SIG-M5 treated with dmso at 0.1 percent for 504 hours (cell line): Measurements from ENCODE around the gene RIPK4.
A peak's percentile ranks its signal among the peaks of the same experiment; 100 is the strongest.
"Not testable (repeated sequence)": the region's sequence is repeated elsewhere in the genome, so short reads cannot be mapped to it uniquely, and the experiment has no call there.

Experiments
- DNase-seq: peaks from one replicate; lab custom pipeline; 2025; ENCODE audit not compliant: unreplicated experiment; lab: John Stamatoyannopoulos, UW

RIPK4 gene

GRCh38 chr21:41740604-41741252, 26.1 kb downstream of the RIPK4 start:
- no peak for DNase-seq

- no peak for DNase-seq
Measured at GRCh38 chr21:41739936-41740335, 26.9 kb downstream of the RIPK4 start.

DNA sequence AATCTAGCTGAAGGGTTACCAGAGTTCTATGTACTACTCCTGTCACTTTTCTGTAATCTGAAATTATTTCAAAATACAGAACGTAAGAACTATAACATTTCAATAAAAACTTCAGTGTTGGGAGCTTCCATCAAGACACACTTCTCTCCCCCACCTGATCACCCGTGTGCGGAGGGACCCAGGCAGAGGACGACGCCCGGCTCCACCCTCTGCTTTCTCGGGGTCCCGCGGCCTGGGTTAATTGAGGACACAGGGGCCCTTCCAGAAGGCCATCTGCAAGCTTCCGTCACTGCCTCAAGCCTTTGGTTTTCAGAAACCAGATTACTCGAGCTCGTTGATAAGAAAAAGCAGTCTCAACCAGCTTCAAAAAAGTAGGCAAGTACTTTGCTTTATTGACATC, 27.8 kb downstream of the RIPK4 start:
- no peak for DNase-seq

- no peak for DNase-seq
Measured at GRCh38 chr21:41737651-41738324, 29.1 kb downstream of the RIPK4 start.

DNA sequence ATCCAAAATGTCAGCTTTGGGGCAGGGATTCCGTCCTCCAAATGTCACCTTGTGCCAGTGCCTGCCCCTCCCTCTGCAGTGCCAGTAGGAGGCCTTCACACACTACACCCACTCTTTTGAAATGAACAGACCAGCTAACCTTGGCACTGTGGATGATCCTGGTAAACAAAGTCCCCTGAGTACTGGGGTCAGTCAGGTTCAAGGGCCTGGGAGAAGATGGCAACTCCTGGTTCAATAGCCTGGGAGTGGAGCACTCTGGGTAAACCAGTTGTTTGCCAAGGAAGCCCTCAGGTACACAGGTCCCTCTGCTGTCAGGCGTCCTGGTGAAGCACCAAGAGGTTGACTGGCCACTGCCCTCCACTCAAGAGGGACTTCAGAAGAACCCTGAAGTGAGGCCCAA, 30.4 kb downstream of the RIPK4 start:
- DNase-seq: no peak

GRCh38 chr21:41733951-41734689, 32.7 kb downstream of the RIPK4 start:
- no peak for DNase-seq

- DNase-seq: no peak
Measured at GRCh38 chr21:41731081-41731480, 35.8 kb downstream of the RIPK4 start.

GRCh38 chr21:41730367-41730765, 36.5 kb downstream of the RIPK4 start:
- no peak for DNase-seq

- no peak for DNase-seq
Measured at GRCh38 chr21:41729701-41730366, 37.0 kb downstream of the RIPK4 start.

DNA sequence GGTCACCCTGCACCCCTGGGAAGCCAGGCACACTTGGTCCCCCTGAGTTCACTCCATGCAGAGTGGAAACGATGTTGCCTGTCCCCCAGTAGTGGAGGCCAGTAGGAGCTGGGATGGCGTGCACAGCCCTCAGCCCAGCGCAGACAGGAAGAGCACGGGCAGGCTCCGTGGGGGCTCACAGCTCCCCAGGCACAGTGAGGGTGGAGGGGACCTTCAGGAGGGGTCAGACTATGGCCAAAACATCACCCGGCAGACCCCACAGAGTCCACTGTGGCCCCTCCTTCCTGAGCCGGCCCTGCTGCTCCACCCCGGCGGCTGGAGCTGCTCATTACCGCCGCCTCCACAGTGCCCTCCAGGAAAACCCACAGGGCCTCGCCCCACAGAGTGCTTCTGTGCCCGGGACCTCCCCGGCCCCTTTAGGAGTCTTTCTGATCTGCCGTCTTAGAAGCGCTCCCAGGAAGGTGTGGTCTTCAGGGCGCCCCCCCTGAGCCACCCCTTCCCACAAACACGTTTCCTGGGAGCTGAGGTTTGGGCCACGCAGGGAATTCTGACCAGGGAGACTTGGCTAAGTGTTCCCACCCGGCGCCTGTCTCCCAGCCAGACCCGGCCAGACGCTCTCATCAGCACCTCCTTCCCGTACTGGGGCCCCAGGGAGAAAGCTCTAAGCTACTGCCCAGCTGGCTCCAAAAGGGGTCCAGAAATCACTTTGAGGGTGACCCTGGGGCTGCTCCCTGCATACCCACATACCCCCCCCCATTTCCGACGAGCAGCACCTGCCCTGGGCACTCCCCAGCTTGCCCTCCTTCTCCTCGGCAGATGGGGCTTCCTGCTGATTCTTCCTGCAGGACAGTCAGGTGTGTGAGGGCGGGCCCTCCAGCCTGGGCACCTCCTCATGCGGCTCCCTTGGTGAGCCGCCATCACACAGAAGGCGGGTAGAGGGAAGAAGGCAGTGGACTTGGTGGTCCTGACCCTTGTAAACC, 38.8 kb downstream of the RIPK4 start:
- DNase-seq: no peak

GRCh38 chr21:41726970-41727783, 39.7 kb downstream of the RIPK4 start:
- no peak for DNase-seq

DNA sequence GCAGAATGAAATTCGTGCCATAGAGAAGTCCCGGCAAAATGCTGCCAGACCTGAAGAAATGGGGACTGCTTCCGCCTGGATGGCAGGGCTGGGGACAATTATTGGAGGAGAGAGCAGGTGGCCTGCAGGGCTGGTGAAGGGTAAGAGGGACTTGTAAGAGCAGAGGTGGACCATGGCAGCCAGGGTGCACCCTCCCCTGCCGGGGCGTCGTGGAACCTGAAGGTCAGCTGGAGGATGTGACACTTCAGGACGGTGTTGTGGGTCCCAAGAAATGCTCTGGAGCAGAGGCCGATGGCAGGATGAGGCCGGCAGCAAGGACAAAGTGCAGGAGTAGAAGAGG, 40.3 kb downstream of the RIPK4 start:
- no peak for DNase-seq

DNA sequence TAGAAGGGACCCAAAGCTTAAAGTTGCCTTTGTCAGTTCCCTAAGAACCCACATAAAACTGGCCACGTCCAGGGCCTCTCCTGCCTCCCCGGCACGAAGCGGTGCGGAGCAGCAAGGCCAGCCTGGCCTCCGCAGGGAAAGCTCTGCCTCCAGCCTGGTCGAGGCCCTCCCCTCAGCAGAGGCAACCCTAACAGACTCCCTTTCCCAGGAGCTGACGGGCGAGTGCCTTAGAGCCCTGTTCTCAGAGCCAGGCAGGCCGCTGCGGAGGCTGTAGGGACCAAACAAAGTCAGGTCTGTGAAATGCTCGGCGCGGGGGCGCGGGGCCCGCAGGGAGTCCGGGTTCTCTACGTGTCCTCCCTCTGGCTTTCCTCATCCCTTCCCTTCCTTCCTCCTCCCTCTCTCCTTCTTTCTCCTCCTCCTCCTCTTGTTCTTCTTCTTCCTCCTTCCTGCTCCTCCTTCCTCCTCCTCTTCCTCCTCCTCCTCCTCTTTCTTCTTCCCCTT, 40.7 kb downstream of the RIPK4 start:
- no peak for DNase-seq

- DNase-seq: no peak
Measured at GRCh38 chr21:41725421-41726031, 41.3 kb downstream of the RIPK4 start.

DNA sequence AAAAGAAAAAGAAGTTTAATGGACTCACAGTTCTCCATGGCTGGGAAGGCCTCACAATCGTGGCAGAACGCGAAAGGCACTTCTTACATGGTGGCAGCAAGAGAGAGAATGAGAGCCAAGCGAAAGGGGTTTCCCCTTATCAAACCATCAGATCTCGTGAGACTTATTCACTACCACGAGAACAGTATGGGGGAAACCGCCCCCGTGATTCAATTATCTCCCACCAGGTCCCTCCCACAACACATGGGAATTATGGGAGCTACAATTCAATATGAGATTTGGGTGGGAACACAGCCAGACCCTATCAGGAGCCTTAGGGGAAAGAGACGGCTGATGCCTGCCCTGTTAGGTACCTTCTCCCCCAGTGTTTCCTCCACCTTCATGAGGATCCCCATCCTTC, 43.0 kb downstream of the RIPK4 start:
- not testable (repeated sequence) for DNase-seq

DNA sequence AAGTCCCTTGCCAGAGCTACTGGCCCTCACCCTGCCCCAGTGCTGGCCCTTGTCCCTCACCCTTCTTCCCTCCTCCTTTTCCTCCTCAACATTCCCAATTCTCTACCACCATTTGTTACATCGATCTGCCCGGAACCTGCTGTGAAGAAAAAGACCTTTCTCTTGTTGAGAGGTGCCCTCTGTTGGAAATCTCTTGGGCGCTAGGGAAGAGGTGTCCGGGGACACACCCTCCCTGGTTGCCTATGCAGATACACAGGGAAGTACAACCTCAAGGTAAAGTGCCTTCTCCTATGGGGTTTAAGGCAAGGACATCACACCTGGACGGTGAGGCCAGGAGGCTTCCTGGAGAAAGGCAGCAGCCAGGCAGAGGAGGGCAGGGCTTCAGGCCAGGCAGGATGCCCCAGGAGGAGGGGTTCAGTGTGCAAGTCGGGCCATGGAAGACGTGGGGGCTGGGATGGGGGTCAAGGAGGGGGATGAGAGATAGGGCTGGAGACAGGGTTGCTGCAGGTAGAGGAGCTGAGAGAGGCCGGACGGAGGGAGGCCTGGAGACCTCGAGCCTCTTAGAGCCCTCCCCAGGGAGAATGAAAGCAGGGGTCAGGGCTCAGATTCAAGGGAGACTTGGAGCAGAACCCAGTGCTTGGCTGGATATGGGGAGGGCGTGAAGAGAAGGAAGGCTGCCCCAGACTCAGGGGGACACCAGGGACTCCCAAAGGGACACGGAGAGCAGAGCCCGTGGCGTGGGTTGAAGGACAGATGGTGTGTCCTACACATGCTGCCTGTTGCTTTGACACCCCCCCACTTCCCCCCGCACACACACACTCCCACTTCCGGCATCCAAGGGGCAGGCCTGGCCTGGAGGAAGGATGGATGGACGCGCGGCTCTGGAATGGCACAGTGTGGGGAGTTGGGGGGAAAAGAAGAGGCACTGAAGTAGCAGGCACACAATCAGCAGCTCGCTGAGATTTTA, 44.5 kb downstream of the RIPK4 start:
- peak; percentile 4 for DNase-seq

DNA sequence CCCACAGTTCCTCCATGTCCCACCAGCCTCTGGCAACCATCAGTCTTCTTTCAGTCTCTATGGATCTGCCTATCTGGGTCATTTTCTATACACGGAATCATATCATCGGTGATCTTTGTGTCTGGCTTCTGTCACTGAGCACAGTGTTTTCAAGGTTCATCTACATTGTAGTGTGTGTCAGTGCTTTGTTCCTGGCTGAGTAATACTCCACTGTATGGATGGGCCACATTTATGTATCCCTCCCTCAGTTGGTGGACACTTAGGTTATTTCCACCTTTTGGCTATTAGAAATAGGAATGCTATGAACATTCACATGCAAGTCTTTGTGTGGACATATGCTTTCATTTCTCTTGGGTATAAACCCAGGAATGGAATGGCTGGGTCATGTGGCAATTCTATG, 46.6 kb downstream of the RIPK4 start:
- DNase-seq: no peak

GRCh38 chr21:41719691-41720090, 47.2 kb downstream of the RIPK4 start:
- DNase-seq: no peak
